DND-41 (cell line): Measurements from ENCODE around the gene BTBD16.

ENCODE experiments used
- ATAC-seq: fragments of 200-7000 bp; cut with Tn5 transposase; 3 replicates; pipeline ENCODE4 v1.9.1; 2021; ENCODE audit warnings: low read depth; ENCODE audit not compliant: insufficient read depth
- DNase-seq: peaks from one replicate; pipeline ENCODE4 v3.0.0-alpha.2; 2020
- H2AFZ ChIP-seq: 2 replicates; pipeline ENCODE4 v1.6.0; 2012; ENCODE audit warnings: low read depth, low read length
- H3K27ac ChIP-seq: 2 replicates; pipeline ENCODE4 v1.5.1; 2012; ENCODE audit warnings: low read length, inconsistent platforms
- H3K27me3 ChIP-seq: fragments of 200-600 bp; sonication (generic); 2 replicates; pipeline ENCODE4 v1.6.0; 2012; ENCODE audit warnings: low read length, mild to moderate bottlenecking, inconsistent platforms; ENCODE audit not compliant: insufficient read depth, poor library complexity
- H3K36me3 ChIP-seq: 2 replicates; pipeline ENCODE4 v1.5.1; 2012; ENCODE audit warnings: low read length, inconsistent platforms; ENCODE audit not compliant: insufficient read depth
- H3K4me1 ChIP-seq: 2 replicates; pipeline ENCODE4 v1.5.1; 2012; ENCODE audit warnings: mild to moderate bottlenecking, low read length; ENCODE audit not compliant: insufficient read depth
- H3K4me2 ChIP-seq: 2 replicates; pipeline ENCODE4 v1.6.0; 2012; ENCODE audit warnings: mild to moderate bottlenecking, moderate library complexity, low read length, inconsistent platforms; ENCODE audit not compliant: insufficient read depth
- H3K4me3 ChIP-seq, 2 experiments: fragments of 200-600 bp in 1 of 2; shearing (Covaris generic) in 1 of 2; 2 replicates each; pipeline ENCODE4 v1.5.1; 2012 to 2016; ENCODE audit warnings: inconsistent platforms in 2 of 2, low read length in 2 of 2, mild to moderate bottlenecking in 2 of 2, low read depth in 1 of 2, moderate library complexity in 1 of 2
- H3K79me2 ChIP-seq: 2 replicates; pipeline ENCODE4 v1.6.0; 2012; ENCODE audit warnings: low read length, inconsistent platforms; ENCODE audit not compliant: insufficient read depth
- H3K9ac ChIP-seq: 2 replicates; pipeline ENCODE4 v1.6.0; 2012; ENCODE audit warnings: low read depth, mild to moderate bottlenecking, inconsistent platforms, low read length, moderate library complexity
- H3K9me3 ChIP-seq: 2 replicates; pipeline ENCODE4 v1.5.1; 2012; ENCODE audit warnings: low read length, moderate library complexity, mild to moderate bottlenecking, inconsistent platforms; ENCODE audit not compliant: insufficient read depth, severe bottlenecking
- H4K20me1 ChIP-seq: 2 replicates; pipeline ENCODE4 v1.6.0; 2012; ENCODE audit warnings: low read length; ENCODE audit not compliant: insufficient read depth
- CTCF ChIP-seq: IDR thresholded peaks from 2 replicates; pipeline ENCODE4 v1.5.1; 2012; ENCODE audit warnings: borderline replicate concordance, low read length, moderate library complexity, mild to moderate bottlenecking; ENCODE audit not compliant: poor library complexity, severe bottlenecking; ENCODE audit errors: extremely low read depth
- EZH2 ChIP-seq: IDR thresholded peaks from 3 replicates; pipeline ENCODE4 v1.6.1; 2012; ENCODE audit warnings: borderline replicate concordance, low read depth, mild to moderate bottlenecking, moderate library complexity, low read length, inconsistent platforms; ENCODE audit not compliant: severe bottlenecking

BTBD16 gene

GRCh38 chr10:122303271-122304053 lies 32.4 kb downstream of the BTBD16 start:
- H3K79me2 ChIP-seq, result no peaks in the 10 kb centered on the region
- H3K27ac ChIP-seq, result no peak overlapping the region
- H2AFZ ChIP-seq, result no peak overlapping the region
- no peak for DNase-seq
- H3K9me3 ChIP-seq, result no peaks in the 10 kb centered on the region
- no peak overlapping the region for H3K4me2 ChIP-seq
- no peak overlapping the region for H3K9ac ChIP-seq
- ATAC-seq, result no peak
- no peaks in the 10 kb centered on the region for H3K36me3 ChIP-seq
- H3K27me3 ChIP-seq, result peaks cover 4% of the 10 kb centered on the region
- H4K20me1 ChIP-seq, result no peaks in the 10 kb centered on the region
- H3K4me3 ChIP-seq, result no peak overlapping the region
- 0 out of 2 replicates have a peak, but pooled peaks cover 3% of the 10 kb centered on the region for H3K4me1 ChIP-seq
- no peak for TF ChIP-seq CTCF
- TF ChIP-seq EZH2, result no peak

- no peaks in the 10 kb centered on the region for H3K36me3 ChIP-seq
- no peak for TF ChIP-seq EZH2
- no peak overlapping the region for H3K4me3 ChIP-seq
- H2AFZ ChIP-seq, result no peak overlapping the region
- H3K9me3 ChIP-seq, result no peaks in the 10 kb centered on the region
- H3K9ac ChIP-seq, result no peak overlapping the region
- DNase-seq (no peak), ATAC-seq (no peak)
- no peaks in the 10 kb centered on the region for H3K79me2 ChIP-seq
- H3K27me3 ChIP-seq, result peaks cover 4% of the 10 kb centered on the region
- H4K20me1 ChIP-seq, result no peaks in the 10 kb centered on the region
- H3K4me2 ChIP-seq, result no peak overlapping the region
- H3K27ac ChIP-seq, result no peak overlapping the region
- 0 out of 2 replicates have a peak, but pooled peaks cover under 1% of the 10 kb centered on the region for H3K4me1 ChIP-seq
Measured at GRCh38 chr10:122304054-122304579, 33.0 kb downstream of the BTBD16 start.

- H3K36me3 ChIP-seq, result no peaks in the 10 kb centered on the region
- no peak for DNase-seq
- no peaks in the 10 kb centered on the region for H3K79me2 ChIP-seq
- no peak overlapping the region for H3K9ac ChIP-seq
- H3K9me3 ChIP-seq, result no peaks in the 10 kb centered on the region
- no peaks in the 10 kb centered on the region for H4K20me1 ChIP-seq
- no peak for ATAC-seq
- TF ChIP-seq EZH2, result no peak
- no peak overlapping the region for H3K27ac ChIP-seq
- H2AFZ ChIP-seq, result no peak overlapping the region
- no peak overlapping the region for H3K4me2 ChIP-seq
- H3K27me3 ChIP-seq, result peaks cover 4% of the 10 kb centered on the region
- H3K4me1 ChIP-seq, result no peaks in the 10 kb centered on the region
- no peak overlapping the region for H3K4me3 ChIP-seq
Measured at GRCh38 chr10:122306282-122306681, 35.2 kb downstream of the BTBD16 start.

GRCh38 chr10:122306744-122307143 lies 35.6 kb downstream of the BTBD16 start:
- DNase-seq, result no peak
- Histone ChIP-seq H3K4me1 (no peaks in the 10 kb centered on the region), H3K79me2 (no peaks in the 10 kb centered on the region), H3K9ac (no peak overlapping the region), H3K4me2 (no peak overlapping the region), H3K4me3 (no peak overlapping the region), H2AFZ (no peak overlapping the region), H4K20me1 (no peaks in the 10 kb centered on the region), H3K9me3 (no peaks in the 10 kb centered on the region), H3K36me3 (no peaks in the 10 kb centered on the region), H3K27me3 (peaks cover 4% of the 10 kb centered on the region), H3K27ac (no peak overlapping the region)
- TF ChIP-seq CTCF (no peak), EZH2 (no peak)
- ATAC-seq, result no peak
